ENCODE data around the gene DCAF16.

Gene DCAF16

DNA sequence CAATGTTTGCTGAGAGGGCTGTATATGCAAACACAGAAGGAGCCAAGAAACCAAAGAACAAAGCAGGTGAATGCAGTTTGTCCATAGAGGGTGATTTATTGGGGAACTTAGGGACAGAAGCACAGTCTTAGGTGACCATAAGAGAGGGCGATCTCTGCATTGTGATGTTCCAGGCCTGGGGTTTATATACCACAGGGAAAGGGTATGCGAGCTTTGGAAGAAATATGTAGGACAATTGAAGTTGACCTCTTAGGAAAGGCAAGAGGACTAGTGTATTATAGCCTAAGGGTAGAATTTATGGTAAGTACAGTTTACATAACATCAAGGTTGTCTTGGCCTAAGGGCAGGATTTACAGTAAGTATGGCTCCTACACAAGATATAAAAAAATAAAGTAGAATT lies 56.9 kb downstream of the DCAF16 start:
- Histone ChIP-seq H3K27ac (ENCODE audit: extremely low read depth, low read depth, low read length) (no peak overlapping the region), H3K4me1 (ENCODE audit: control insufficient read depth, insufficient read depth, low read length) (no peaks in the 10 kb centered on the region), H3K36me3 (ENCODE audit: control insufficient read depth in 2 of 2, insufficient read depth in 1 of 2, low read length in 2 of 2) (no peaks in the 10 kb centered on the region), H3K4me3 (ENCODE audit: low read depth, low read length) (no peak overlapping the region), H3K9me3 (ENCODE audit: control insufficient read depth, insufficient read depth, low read depth, low read length) (no peaks in the 10 kb centered on the region)
- POLR2A ChIA-PET, result no interaction called here
- TF ChIP-seq ZSCAN23 (tag by site-specific recombination; IDR thresholded peaks at IDR 0.05) (no peak), MYNN (tag by site-specific recombination; IDR thresholded peaks at IDR 0.05; ENCODE audit: borderline replicate concordance) (no peak), GLIS2 (tag by site-specific recombination; IDR thresholded peaks at IDR 0.05) (no peak), ZNF311 (tag by site-specific recombination; IDR thresholded peaks at IDR 0.05; ENCODE audit: borderline replicate concordance) (no peak)
- CTCF ChIA-PET, result interaction anchor here (0.6 kb wide), 1 partner anchor 776 kb away, joined by 3 read pairs; no protein-coding TSS in a partner anchor
